Gastroesophageal sphincter (tissue), 3 donors: ENCODE data around the gene C1orf87.

Experiments
- POLR2A ChIP-seq, 2 donors: fragments of 450-650 bp; IDR thresholded peaks; one replicate each; pipeline ENCODE4 v1.6.1; 2017; ENCODE audit warnings: antibody characterized with exemption in 2 of 2, mild to moderate bottlenecking in 2 of 2, moderate library complexity in 1 of 2
- TF ChIP-seq, protein P1 (sequence below), 4 experiments: fragments of 200-600 bp in 2 of 4; fragments of 450-650 bp in 2 of 4; sonication (generic) in 1 of 4; IDR thresholded peaks; one replicate each; pipeline ENCODE4 v1.5.1; 2017 to 2019; ENCODE audit warnings: antibody characterized with exemption in 4 of 4, mild to moderate bottlenecking in 2 of 4, moderate library complexity in 2 of 4

DNA sequence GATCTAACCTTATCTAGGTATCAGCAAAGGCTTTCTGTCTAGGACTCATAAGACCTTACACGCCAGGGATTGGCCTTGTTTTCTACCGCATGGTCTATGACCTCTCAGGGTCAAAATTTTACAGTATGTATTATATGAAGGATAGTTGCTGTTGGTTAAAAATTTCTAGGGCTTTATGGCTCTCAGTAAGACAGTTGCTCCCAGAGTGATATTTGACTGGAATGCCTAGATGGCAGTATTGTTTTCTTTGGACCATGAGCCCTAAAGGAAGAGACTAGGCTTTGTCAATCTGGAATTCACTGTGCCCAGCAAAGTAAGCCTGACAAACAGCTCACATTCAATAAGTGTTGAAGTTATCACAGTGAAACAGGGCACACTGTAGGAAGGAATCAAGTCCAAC, 37.6 kb downstream of the C1orf87 start:
- no peak for TF ChIP-seq POLR2A (IDR thresholded peaks at IDR 0.05)
- TF ChIP-seq, protein P1, sequence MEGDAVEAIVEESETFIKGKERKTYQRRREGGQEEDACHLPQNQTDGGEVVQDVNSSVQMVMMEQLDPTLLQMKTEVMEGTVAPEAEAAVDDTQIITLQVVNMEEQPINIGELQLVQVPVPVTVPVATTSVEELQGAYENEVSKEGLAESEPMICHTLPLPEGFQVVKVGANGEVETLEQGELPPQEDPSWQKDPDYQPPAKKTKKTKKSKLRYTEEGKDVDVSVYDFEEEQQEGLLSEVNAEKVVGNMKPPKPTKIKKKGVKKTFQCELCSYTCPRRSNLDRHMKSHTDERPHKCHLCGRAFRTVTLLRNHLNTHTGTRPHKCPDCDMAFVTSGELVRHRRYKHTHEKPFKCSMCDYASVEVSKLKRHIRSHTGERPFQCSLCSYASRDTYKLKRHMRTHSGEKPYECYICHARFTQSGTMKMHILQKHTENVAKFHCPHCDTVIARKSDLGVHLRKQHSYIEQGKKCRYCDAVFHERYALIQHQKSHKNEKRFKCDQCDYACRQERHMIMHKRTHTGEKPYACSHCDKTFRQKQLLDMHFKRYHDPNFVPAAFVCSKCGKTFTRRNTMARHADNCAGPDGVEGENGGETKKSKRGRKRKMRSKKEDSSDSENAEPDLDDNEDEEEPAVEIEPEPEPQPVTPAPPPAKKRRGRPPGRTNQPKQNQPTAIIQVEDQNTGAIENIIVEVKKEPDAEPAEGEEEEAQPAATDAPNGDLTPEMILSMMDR (IDR thresholded peaks at IDR 0.05), result no peak
